GM18870 (cell line): ENCODE results near the gene NCCRP1.
"Not testable (repeated sequence)": the region's sequence is repeated elsewhere in the genome, so short reads cannot be mapped to it uniquely, and the experiment has no call there.

Source experiments
- ATAC-seq: cut with Tn5 transposase; IDR thresholded peaks from one replicate; pipeline ENCODE4 v1.9.1; 2021; ENCODE audit warnings: moderate library complexity; ENCODE audit not compliant: unreplicated experiment

NCCRP1 gene

GRCh38 chr19:39205449-39205764 lies 8.6 kb downstream of the NCCRP1 start:
- no peak for ATAC-seq

GRCh38 chr19:39206122-39206521 lies 9.4 kb downstream of the NCCRP1 start:
- ATAC-seq: no peak

GRCh38 chr19:39207293-39207836 lies 10.6 kb downstream of the NCCRP1 start:
- ATAC-seq: no peak

GRCh38 chr19:39208175-39208795 lies 11.5 kb downstream of the NCCRP1 start:
- no peak for ATAC-seq

- ATAC-seq: no peak
These were observed 12.4 kb downstream of the NCCRP1 start for GRCh38 chr19:39209196-39209595.

GRCh38 chr19:39211731-39212374 lies 15.1 kb downstream of the NCCRP1 start:
- ATAC-seq: no peak

GRCh38 chr19:39212375-39212742 lies 15.6 kb downstream of the NCCRP1 start:
- no peak for ATAC-seq

- not testable (repeated sequence) for ATAC-seq
These were observed 18.6 kb downstream of the NCCRP1 start for GRCh38 chr19:39215323-39215722.

GRCh38 chr19:39217094-39217493 lies 20.3 kb downstream of the NCCRP1 start:
- no peak for ATAC-seq

- ATAC-seq: no peak
These were observed 21.7 kb downstream of the NCCRP1 start for GRCh38 chr19:39218230-39219007.

GRCh38 chr19:39219108-39219507 lies 22.3 kb downstream of the NCCRP1 start:
- not testable (repeated sequence) for ATAC-seq

GRCh38 chr19:39223703-39224279 lies 27.0 kb downstream of the NCCRP1 start:
- no peak for ATAC-seq

GRCh38 chr19:39224910-39225309 lies 28.1 kb downstream of the NCCRP1 start:
- ATAC-seq: no peak

GRCh38 chr19:39230096-39230764 lies 33.5 kb downstream of the NCCRP1 start:
- ATAC-seq: no peak

GRCh38 chr19:39232708-39233107 lies 35.9 kb downstream of the NCCRP1 start:
- no peak for ATAC-seq

- no peak for ATAC-seq
These were observed 39.8 kb downstream of the NCCRP1 start for GRCh38 chr19:39236527-39236926.

- no peak for ATAC-seq
These were observed 40.7 kb downstream of the NCCRP1 start for GRCh38 chr19:39237200-39238184.

- ATAC-seq: no peak
These were observed 41.4 kb downstream of the NCCRP1 start for GRCh38 chr19:39238209-39238608.

- ATAC-seq: no peak
These were observed 42.2 kb downstream of the NCCRP1 start for GRCh38 chr19:39238944-39239343.

GRCh38 chr19:39240421-39240820 lies 43.7 kb downstream of the NCCRP1 start:
- no peak for ATAC-seq
